HG03378 (cell line): ENCODE measurements around the gene RGS6.

Experiments used
- ATAC-seq: cut with Tn5 transposase; IDR thresholded peaks from one replicate; pipeline ENCODE4 v1.9.1; 2021; ENCODE audit warnings: mild to moderate bottlenecking, moderate library complexity; ENCODE audit not compliant: unreplicated experiment

Gene RGS6

DNA sequence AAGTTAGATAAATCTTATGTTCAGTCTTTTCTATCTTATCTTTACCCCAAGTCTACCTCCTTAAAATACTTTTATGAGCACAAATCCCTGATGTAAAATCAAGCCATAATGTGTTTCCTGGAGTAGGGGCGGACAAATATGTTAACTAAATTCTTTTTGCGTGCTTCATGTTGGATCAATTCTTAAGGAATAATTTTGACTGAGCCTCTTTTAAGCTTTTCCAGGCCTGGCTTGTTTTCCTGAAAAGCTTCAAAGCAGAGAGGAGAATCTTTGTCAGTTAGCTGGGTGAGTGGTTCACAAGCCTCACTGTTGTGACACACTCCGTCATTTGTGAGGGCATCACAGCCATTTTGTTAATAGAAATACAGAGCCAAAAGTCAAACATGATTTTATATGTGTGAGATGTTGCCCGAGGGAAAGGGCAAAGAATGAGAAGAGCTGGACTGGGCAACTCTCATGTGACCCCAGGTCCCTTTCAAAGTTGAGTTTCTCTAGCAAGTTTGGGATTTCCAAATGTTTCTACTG, 468.9 kb downstream of the RGS6 start:
- ATAC-seq, result no peak

DNA sequence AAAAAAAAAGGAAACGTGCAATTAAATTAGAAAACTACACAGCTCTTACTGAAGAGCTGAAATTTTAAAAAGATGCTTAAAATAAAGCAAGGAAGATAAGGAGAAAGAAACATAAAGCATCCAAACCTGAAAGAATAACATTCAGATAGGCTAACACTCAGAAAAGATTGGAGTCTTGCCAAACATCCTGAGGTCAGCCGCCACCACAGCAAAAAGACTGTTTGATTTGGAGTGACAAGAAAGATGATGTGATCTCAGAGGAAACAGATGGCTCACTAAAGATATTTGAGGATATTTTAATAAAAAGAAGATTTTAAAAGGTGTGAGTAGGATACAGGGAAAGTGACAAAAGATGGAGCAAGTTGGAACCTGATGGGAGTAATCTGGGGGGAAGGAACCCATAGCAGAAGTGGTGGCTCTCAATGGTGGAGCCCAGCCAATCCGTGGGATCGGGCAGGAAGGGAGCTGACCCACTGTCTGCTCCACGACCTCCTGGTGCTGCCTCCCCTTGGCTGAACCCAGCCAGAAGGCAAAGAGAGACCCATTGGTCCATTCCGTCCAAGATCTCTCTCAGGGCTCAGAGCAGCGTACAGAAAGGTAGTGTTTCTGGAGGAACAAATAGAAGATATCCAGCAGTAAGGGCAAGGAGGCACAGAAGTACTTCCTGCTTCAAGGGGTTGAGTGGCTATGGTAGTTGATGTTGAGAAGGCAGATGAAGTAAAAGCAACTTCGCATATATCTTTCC, 469.6 kb downstream of the RGS6 start:
- ATAC-seq, result no peak

DNA sequence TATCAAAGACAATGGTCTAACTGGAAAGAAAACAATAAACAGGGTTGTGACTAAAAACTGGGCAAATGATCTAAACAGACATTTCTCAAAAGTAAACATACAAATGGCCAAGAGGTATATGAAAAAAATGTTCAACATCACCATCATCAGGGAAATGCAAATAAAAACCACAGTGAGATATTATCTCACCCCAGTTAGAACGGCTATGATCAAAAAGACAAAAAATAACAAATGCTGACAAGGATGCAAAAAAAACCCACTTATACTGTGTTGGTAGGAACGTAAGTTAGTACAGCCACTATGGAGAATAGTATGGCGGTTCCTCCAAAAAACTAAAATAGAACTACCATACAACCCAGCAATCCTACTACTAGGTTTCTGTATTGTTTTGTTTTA, 470.1 kb downstream of the RGS6 start:
- ATAC-seq, result no peak

DNA sequence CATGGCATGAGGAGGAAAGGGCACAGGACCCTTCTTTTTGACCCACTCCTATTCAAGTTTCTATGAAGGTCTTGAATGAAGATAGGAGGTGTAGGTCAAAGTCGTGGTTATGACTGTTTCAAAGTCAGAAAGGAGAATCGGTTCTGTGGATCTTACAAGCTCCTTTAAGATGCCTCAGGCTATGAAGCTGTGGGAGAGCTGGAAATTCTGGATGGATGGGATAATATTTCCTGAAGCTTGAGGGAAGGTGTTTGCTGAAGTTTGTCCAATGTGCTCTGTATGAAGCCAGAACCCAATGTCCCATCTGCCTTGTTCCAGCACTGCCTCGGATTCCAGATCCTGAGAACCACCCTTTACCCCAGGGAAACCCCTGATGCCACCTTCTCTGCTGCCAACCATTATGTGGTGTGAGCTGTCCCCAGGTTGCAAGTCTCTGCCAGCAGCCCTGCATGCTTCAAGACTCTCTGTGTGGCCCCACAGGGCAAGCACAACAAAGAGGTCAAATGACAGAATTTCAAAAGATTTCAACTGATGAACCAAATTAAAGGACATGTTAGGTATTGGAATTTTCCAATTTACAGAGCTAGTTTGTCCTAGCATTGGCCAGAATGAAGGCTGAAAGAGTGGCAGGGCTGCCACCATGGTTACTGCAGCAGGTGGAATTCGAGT, 472.0 kb downstream of the RGS6 start:
- ATAC-seq, result no peak

DNA sequence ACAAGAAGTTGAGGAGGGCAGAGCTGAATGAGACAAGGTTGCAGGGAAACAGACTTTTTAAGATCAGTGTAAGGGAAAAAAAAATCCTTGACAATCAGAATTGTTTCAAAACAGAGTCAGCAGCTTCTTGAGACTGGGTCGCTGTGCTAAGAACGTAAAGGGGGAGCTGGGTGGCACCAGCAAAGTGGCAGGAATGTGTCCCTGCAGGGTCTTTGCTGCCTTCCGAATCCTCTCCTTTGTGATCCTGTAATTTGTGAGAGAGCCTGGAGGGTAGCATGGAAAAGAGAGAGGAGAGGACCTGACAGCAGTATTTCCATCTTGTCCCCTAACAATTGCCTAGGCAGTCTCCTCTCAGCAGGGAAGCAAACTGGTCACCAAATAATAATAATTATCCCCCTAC, 472.8 kb downstream of the RGS6 start:
- ATAC-seq, result no peak

DNA sequence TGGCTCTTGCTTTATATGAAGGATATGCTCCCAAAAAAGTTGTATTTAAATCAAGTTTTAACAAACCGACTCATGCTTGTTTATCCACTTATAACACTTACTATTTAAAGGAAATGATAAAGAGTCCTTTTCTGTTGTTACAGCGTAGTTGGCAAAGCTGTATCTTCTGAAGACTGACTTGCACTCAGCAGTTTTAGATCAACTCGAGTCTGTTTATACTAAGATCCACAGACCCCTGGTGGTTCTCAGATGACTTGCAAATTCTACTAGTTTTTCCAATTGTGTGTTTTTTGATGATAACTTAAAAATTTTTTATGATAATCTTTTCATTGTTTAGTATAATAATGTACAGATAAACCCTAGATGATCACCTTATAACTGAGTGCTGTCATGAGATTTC, 475.8 kb downstream of the RGS6 start:
- no peak for ATAC-seq

DNA sequence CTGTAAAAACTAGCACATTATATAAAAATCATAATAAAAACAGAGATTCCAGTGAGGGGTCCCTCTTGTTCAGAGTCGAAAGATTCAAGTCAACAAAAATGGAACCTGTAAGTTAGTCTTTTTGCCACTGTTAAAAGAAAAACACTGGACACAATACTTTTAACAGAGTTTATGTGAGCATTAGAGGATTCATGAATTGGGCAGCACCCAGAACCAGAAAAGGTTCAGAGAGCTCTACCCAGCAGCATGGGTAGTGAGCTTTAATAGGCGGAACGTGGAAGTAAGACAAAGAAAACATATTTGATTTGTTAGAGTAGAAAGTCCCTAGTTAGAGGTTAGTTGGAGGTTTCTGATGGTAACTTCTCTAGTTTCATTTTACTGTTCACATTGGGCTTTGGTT, 476.8 kb downstream of the RGS6 start:
- ATAC-seq, result no peak

DNA sequence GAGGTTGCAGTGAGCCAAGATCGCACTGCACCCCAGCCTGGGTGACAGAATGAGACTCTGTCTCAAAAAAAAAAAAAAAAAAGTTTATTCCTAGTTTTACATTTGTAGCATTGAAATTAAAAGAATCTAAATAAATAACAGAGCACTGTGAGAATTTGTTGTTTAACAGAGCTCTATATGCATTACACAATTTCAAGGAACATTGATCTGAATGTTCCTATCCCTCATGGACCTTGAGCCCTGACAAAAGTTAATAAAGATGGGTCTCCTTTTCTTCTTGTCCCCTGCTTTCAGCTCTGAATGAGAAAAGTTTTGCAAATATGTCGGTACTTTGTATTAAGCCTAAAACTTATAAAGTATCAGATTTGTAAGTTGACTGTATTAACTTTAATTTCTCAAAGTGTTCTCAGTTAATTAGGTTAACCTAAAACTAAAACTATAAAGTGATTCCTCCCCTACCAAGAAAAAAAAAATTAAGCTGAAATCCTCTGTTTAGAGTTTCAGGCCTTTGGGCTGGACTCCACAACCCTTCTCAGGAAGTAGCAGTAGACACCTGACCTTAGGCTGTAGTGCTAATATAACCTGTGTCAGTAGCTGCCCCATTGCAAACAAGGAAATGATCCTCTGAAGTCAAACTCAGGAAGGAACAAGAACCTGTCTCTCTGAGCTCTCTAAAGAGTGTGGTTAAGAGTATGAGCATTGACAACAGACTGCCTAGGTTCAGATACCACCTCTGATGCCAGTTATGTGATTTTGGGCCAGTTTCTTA, 484.0 kb downstream of the RGS6 start:
- no peak for ATAC-seq

DNA sequence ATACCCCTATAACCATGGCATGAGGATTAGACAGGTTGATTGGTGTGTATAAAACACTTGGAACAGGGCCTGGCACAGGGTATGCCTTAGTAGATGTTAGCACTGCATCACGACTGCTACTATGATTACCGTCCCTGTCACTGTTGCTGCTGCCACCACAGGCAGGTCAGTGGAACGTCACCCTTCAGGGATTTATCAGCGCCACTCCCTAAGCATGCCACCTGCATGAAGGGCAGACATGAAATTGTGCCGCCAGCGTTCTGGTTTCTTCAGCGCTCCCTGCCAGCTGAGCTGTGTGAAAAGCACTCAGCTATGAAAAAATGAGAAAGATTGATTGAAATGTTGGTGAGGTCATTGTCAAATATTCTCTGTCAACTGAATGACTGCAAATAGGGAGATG, 484.7 kb downstream of the RGS6 start:
- no peak for ATAC-seq

DNA sequence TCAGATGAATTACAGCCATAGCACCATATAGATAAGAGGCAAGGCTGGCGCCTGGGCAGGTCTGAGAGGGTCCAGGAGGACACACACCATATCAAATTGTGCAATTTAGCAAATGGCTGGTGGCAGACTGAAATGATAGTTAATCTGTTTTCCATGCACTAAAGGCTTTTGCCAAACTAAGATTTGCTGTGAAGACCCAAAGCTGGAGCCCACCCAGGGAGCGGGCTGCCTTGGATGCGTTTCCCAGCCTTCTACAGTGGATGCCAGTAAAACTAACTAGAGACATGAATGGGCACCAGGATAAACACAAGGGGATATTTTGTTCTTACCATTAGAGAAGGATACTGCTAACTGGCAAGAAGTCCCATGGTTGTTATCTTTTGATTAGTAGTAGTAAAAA, 486.6 kb downstream of the RGS6 start:
- no peak for ATAC-seq

DNA sequence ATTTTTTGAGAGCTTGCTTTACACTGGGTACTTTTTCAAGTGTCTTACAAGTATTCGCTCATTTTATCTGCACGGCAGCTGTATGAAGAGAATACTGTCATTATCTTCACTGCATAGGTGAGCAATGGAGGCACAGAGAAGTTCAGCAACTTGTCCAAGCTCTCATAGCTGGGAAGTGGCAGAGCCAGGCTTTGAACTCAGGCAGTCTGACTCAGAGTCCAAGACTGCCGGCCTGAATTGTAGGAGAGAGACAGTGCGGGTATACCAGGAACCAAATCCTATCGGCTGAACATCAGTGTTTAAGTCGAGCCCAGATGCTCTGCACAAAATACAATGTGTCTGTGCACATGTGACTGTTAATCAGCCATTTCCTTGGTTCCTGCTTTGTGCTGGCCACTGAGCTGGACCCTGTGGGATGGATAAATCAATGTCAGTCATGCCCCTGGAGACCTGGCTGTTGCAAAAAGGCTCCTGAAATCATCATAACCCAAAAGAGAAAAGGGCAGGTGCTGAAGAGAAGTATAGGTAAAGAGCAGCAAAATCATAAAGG, 487.1 kb downstream of the RGS6 start:
- no peak for ATAC-seq

DNA sequence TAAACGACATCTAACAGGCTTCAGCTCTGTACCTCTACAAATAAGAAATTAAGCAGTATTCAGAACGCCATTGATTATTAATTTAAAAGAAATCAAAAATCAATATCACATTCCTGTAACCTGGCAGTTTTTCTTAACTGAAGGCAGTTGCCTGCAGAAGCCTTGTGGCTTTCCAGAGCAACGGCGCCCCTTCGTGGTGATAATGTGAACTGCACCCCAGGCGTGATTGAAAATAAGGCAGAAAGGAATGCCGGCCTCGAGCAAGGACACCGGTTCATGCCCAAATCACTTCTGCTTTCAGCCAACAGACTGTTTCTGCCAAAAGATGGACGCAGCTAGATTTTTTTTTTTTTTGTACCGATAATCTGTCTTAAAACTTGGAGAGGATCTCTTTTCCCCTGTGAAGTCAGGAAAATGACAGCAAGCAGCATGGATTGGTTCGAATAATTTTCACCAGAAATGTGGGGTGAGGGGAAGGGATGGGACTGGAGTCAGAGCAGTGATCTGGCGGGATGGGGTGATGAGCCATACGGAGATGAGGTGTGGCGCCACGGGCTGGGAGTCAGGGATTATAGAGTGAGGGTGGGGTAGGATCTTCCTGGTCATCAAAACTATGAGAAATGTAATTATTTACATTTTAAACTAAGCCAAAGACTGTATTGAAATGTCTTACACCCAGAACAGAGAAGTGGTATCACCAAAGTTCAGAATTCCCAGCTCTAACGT, 488.7 kb downstream of the RGS6 start:
- no peak for ATAC-seq

DNA sequence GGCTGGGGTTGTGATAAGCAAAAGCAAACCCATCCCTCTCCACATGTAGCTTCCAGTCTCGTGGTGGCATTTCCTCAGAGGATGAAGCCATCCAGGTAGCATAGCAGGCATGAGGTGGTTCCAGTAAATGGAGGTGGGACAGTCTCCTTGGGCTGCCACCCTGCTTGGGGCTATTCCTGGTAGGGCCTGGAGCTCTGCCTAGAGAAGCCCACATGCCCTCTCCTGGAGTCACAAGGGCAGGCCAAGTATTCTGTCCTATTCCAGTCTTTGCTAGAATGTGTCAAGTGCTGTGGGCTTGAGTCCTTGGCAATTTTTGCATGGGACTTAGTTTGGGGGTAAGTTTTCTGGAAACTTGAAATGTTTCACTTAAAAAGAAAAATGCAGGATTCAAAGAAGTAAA, 491.7 kb downstream of the RGS6 start:
- ATAC-seq, result no peak

DNA sequence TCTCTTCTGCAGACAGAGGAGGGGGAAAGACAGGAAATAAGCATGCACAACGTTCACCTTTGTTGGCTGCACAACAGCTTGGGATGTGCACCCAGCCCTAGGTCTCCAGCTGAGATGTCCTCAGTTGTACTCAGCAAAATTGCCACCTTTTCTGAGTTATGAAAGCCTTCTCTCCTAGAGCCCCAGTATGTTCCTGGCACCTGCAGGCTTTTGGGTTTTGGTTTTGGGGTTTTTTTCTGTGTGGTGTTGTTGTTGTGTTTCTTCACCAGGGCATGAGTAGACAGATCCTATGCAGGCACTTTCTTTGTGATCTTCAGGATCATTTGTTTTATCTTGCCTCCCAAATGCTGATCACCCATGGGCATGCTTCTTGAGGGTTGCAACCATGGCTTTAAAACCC, 498.2 kb downstream of the RGS6 start:
- ATAC-seq, result no peak

DNA sequence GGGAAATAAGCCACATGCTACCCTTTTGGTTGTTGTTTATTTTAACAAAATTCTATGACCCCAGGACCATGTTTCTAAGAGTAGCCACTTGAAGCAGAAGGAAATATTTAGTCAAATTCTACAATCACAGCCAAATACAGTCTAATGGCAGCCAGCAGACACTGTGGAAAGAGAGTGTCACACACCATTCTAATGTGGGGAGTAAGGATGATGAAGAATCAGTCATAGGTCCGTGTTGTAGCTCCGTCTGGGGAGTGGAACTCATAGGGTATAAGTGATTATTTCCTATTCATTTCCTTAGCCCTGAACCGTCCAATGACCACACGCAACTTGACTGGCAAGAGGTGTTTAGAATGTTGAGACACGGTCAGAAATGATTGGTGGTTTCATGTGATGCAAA, 500.5 kb downstream of the RGS6 start:
- ATAC-seq, result no peak

DNA sequence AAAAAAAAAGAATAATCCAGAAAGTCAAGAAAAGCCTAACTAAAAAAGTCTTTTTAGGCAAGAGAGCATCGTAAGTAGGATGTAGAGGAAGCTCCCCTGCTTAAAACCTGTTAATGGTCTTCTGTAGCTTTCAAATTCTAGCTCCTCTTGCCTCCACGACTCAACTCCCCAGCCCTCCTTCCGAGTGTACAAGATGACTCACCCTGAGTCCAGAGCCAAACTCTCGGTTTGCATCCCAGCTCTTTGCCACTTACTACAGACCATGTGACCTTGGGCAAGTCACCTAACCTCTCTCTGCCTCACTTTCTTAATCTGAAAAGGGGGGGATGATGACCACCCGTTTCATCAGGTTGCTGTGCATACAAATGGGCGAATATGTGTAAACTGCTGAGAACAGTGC, 501.3 kb downstream of the RGS6 start:
- ATAC-seq, result no peak

DNA sequence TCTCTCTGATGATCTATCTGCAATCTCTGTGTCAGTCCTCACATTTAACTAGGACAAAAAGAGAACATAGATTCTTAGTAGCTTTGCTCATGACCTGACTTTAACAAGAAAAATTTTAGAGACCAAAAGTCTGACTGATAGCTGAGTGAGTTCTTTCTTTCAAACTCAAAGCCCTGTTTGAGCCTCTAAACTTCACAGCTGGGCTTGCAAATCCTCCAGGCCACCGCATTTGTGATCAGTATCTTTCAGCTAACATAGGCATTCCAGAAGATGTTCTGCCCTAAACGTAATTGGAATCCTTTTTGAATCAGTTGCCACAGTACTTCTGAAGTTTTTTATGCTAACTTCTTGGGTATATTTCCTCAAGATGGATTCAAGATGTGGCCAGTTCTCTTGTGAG, 502.6 kb downstream of the RGS6 start:
- ATAC-seq, result no peak

DNA sequence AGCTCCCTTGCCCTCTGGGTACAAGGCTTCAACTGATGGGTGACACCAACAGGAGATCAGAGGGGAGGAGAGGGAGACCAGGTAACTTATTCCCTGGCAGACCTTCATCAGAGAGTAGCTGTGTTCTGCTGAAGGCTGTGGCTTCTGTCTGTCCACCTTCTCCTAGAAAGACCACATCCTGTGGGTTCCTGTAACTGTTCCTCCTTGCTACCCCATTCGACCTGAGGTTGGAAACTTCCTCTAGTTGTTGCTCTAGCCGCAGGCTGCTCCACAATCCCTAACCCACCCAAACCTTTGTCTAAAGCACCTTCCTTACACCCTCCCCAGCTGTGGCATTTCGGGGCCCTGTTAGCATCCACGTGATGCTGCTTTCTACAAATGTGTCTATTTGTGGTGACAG, 507.5 kb downstream of the RGS6 start:
- no peak for ATAC-seq

DNA sequence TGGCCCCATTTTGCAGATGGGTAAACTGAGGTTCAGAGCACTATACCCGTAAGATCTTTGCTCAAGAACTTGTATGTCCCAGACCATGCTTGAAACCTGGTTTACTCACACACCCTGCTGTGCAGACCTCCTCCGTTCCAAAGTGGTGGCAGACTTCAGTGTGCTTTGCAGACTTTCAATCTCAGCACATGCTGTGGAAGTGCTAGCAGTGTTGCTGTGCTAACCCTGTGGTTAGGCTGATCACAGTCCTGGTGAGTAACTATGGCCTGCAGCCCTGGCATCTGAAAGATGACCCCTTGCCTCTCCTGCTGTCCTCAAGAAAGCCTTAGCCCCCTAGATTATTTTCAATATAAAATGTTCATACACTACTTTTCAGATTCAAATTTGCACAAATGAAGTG, 511.0 kb downstream of the RGS6 start:
- ATAC-seq, result no peak

DNA sequence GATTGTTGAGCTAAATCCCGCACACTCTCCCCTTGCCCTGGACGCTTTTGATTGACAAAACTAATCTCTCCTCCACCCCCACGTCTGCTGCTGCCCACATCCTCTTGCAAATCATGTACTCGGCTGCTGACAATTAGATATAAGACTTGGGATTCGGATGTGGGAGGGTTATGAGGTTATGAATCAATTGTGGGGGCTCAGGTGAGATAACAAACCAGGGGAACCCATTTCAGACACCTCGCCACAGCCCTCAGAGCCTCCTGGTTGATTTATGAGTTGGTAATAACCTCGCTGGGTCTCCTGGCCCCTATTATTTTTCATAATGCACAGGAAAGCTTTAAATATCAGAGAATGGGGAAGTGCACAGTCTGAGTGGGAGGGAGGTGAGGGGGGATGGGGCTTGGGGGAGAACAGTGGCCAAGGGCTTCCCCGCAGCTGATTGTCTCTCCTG, 511.8 kb downstream of the RGS6 start:
- no peak for ATAC-seq

DNA sequence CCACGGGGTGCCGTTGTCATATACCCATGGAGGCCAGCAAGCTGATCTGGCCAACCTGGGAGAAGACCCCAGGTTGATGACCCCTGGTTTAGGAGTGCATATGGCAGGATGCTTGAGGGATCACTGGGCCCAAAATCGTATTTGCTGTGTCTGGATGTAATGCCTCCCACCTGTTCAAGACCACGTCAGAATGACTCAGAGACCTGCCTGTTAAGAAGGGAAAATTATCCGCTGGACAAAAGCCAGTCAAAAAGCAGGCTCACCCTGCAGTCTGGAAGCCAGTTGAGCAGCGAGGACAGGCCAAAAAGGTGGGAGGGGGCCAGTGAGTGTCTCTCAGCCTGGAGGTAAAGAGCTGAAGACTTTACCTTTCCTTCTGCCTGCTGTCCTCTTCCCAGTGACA, 512.5 kb downstream of the RGS6 start:
- no peak for ATAC-seq
